ENCODE measurements around the gene BTAF1.
"Not testable (repeated sequence)": the region's sequence is repeated elsewhere in the genome, so short reads cannot be mapped to it uniquely, and the experiment has no call there.

BTAF1 gene

DNA sequence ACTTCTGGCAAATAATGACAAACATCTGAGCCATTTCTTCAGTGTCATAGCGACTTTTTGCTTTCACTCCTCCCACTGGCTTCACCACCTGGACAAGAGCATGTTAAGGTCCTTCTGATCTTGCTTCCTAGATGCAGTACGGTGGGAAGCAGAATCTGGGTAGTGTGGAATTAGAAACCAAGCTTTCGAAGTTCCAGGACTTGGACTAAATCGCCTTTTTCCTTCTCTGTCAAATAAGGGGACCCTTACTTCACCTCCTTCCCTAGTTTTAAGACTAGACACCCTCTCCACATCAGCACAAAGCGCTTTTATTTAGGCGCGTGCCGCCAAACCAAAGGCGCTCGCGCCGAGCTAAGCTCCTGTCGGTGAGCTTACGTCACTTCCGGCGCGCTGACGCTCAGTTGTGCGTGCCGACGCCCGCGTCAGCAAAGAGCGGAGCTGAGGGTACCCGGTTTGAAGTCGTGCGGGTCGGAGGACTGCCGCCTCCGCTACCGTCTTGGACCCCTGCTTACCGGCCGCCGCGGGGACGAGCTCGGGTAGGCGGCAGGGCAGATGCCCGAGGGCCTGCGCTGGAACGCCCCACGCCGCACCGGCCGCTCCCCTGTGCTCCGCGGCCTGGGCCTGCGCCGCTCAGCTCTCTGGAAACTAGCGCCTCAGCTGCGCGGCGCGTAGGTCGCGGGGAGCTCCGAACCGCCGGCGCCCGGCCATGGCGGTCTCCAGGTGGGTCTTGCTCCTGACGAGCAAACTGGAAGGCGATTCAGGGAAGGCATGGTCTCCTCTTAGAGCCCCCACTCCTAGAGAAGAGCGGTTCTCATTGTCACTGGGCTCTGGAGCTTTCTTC, at the start of gene BTAF1:
BTAF1 (plus strand) TSS at position 400 of the 841 bp plus-strand sequence; CDS start at position 707, 307 bp downstream.
- peak within 1 kb of the TSS; percentile 96 for H3K27ac Mint-ChIP-seq
- peaks cover 52% of the 10 kb centered on the region for H3K4me1 Mint-ChIP-seq (ENCODE audit: low read depth)
- peaks cover 8% of the 10 kb centered on the region for H3K36me3 Mint-ChIP-seq
- no peaks in the 10 kb centered on the region for H3K9me3 Mint-ChIP-seq (ENCODE audit: low read depth)
- peak within 1 kb of the TSS; percentile 97 for H3K4me3 Mint-ChIP-seq
- H3K27me3 Mint-ChIP-seq, result peaks cover 1% of the 10 kb centered on the region

DNA sequence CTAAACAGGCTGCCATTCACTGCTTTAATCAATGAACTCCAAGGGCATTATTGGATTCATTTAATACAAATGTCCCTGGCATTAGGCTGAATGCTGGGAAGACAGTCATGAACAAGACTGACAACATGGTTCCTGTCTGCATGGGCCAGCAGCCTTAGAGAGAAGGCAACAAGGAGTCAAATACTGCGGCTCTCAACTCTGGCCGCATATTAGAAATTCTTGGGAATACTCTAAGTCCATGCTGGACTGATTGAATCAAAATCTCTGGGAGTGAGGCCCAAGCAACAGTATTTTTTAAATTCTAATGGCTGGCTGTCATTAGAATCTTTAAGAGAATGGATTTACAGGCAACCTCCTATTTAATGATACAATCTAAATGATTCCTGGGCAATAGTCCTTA, 48.4 kb upstream of the BTAF1 start:
- Mint-ChIP-seq H3K9me3 (ENCODE audit: low read depth) (no peaks in the 10 kb centered on the region), H3K27ac (no peak overlapping the region), H3K4me1 (ENCODE audit: low read depth) (no peaks in the 10 kb centered on the region), H3K36me3 (no peaks in the 10 kb centered on the region), H3K4me3 (no peak overlapping the region), H3K27me3 (no peaks in the 10 kb centered on the region)

DNA sequence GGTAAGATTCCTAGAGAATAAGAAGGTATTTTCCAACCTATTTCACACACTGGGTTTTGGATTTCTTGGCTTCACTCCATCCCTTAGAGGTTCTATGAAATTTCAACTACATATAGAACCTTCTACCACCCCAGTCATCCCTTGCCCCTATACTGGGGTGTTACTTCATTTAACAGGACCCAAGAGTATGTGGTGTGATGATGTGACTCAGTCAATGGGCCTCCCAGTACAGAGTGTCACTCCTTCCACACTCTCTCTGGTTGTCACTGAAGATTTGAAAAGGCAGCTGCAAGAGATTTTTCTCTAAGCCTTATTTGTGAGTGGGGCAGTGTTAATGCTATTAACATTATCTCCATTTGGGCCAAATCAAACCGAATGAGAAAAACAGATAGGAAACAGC, 47.8 kb upstream of the BTAF1 start:
- Mint-ChIP-seq H3K27ac (no peak overlapping the region), H3K27me3 (no peaks in the 10 kb centered on the region), H3K36me3 (peaks cover under 1% of the 10 kb centered on the region), H3K4me1 (ENCODE audit: low read depth) (no peaks in the 10 kb centered on the region), H3K4me3 (no peak overlapping the region), H3K9me3 (ENCODE audit: low read depth) (peaks cover under 1% of the 10 kb centered on the region)

GRCh38 chr10:91879515-91880170, 43.9 kb upstream of the BTAF1 start:
- Mint-ChIP-seq H3K27me3 (no peaks in the 10 kb centered on the region), H3K27ac (no peak overlapping the region), H3K4me1 (ENCODE audit: low read depth) (no peaks in the 10 kb centered on the region), H3K36me3 (peaks cover 3% of the 10 kb centered on the region), H3K4me3 (no peak overlapping the region), H3K9me3 (ENCODE audit: low read depth) (peaks cover 6% of the 10 kb centered on the region)

DNA sequence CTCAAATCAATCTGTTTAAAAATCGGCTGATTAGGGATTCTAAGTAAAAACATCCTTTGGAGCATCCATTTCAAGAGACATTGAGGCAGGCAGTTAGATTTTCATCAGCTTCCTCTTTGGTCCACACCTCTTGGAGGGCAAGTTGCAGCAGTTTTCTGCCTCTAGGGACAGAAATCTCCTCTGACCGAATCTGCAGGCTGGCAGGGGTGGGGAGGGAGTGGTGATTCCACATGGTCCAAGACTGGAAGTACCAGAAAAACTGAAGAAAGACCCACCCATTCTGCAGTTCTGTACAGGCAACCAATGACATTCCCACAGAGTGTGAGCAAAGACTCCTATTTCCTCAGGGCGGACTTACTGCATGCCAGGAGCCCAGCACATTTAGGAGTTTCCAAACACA, 43.3 kb upstream of the BTAF1 start:
- Mint-ChIP-seq H3K36me3 (peaks cover 3% of the 10 kb centered on the region), H3K27ac (no peak overlapping the region), H3K4me1 (ENCODE audit: low read depth) (no peaks in the 10 kb centered on the region), H3K9me3 (ENCODE audit: low read depth) (peaks cover 6% of the 10 kb centered on the region), H3K27me3 (no peaks in the 10 kb centered on the region), H3K4me3 (no peak overlapping the region)

DNA sequence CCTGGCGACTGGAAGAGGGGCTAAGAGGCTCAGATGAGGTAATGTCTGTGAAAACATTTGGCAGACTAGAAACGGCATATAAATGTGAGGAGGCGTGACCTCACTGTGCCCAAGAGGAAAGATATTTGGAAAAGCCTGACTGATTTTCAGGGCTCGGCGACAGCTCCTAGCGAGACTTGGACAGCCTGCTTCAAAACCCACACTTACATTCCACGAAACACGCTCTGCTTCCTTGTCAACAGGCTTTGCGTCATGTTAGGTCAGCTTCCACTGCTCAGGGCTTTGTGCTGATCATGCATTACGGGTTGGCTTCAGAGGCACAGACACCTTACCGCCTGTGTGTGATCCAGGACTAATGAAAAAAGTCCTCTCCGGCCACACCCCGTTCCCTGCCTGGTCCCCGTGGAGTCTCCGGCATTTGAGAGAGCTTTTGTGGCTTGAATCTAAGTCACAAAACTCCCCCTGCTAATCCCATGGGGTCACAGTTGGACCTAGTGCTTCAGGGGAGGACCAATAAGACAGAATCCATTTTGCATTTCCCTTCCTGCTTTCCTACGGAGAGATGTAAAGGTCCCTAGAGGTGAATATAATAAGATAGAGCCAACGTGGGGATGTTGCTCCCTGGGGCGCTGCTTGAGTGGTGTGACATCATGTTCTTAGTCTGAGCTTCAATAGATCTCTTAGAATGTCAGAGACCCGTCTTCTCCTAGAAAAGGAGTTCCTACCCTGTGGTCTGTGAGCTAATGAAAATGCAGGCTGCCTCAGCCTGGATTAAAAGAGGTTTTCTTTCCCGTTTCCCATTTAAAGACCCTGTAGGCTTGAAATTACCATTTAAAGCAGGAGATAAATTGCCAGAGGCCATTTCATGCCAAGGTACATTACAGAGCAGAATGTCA, 39.8 kb upstream of the BTAF1 start:
- peaks cover 3% of the 10 kb centered on the region for H3K36me3 Mint-ChIP-seq
- no peaks in the 10 kb centered on the region for H3K27me3 Mint-ChIP-seq
- no peak overlapping the region for H3K27ac Mint-ChIP-seq
- H3K9me3 Mint-ChIP-seq (ENCODE audit: low read depth), result peaks cover 6% of the 10 kb centered on the region
- no peak overlapping the region for H3K4me3 Mint-ChIP-seq
- peaks cover 9% of the 10 kb centered on the region for H3K4me1 Mint-ChIP-seq (ENCODE audit: low read depth)

- Mint-ChIP-seq H3K36me3 (peaks cover 3% of the 10 kb centered on the region), H3K4me1 (ENCODE audit: low read depth) (peaks cover 11% of the 10 kb centered on the region), H3K9me3 (ENCODE audit: low read depth) (peaks cover 6% of the 10 kb centered on the region), H3K27ac (no peak overlapping the region), H3K4me3 (no peak overlapping the region), H3K27me3 (peaks cover 2% of the 10 kb centered on the region)
These were observed 39.0 kb upstream of the BTAF1 start for GRCh38 chr10:91884536-91884935.

GRCh38 chr10:91885362-91886079, 38.0 kb upstream of the BTAF1 start:
- peaks cover 3% of the 10 kb centered on the region for H3K36me3 Mint-ChIP-seq
- H3K27me3 Mint-ChIP-seq, result peaks cover 2% of the 10 kb centered on the region
- H3K4me3 Mint-ChIP-seq, result no peak overlapping the region
- H3K9me3 Mint-ChIP-seq (ENCODE audit: low read depth), result peaks cover 6% of the 10 kb centered on the region
- peaks cover 11% of the 10 kb centered on the region for H3K4me1 Mint-ChIP-seq (ENCODE audit: low read depth)
- no peak overlapping the region for H3K27ac Mint-ChIP-seq

- Mint-ChIP-seq H3K4me3 (peak overlapping the region; percentile 92), H3K9me3 (ENCODE audit: low read depth) (no peaks in the 10 kb centered on the region), H3K27me3 (peaks cover 4% of the 10 kb centered on the region), H3K4me1 (ENCODE audit: low read depth) (peaks cover 11% of the 10 kb centered on the region), H3K36me3 (no peaks in the 10 kb centered on the region), H3K27ac (no peak overlapping the region)
These were observed 36.7 kb upstream of the BTAF1 start for GRCh38 chr10:91886954-91887271.

GRCh38 chr10:91887272-91888076, 36.1 kb upstream of the BTAF1 start:
- peak overlapping the region; percentile 83 for H3K27ac Mint-ChIP-seq
- H3K36me3 Mint-ChIP-seq, result no peaks in the 10 kb centered on the region
- H3K4me1 Mint-ChIP-seq (ENCODE audit: low read depth), result peaks cover 11% of the 10 kb centered on the region
- peak overlapping the region; percentile 92 for H3K4me3 Mint-ChIP-seq
- H3K9me3 Mint-ChIP-seq (ENCODE audit: low read depth), result no peaks in the 10 kb centered on the region
- H3K27me3 Mint-ChIP-seq, result peaks cover 4% of the 10 kb centered on the region

DNA sequence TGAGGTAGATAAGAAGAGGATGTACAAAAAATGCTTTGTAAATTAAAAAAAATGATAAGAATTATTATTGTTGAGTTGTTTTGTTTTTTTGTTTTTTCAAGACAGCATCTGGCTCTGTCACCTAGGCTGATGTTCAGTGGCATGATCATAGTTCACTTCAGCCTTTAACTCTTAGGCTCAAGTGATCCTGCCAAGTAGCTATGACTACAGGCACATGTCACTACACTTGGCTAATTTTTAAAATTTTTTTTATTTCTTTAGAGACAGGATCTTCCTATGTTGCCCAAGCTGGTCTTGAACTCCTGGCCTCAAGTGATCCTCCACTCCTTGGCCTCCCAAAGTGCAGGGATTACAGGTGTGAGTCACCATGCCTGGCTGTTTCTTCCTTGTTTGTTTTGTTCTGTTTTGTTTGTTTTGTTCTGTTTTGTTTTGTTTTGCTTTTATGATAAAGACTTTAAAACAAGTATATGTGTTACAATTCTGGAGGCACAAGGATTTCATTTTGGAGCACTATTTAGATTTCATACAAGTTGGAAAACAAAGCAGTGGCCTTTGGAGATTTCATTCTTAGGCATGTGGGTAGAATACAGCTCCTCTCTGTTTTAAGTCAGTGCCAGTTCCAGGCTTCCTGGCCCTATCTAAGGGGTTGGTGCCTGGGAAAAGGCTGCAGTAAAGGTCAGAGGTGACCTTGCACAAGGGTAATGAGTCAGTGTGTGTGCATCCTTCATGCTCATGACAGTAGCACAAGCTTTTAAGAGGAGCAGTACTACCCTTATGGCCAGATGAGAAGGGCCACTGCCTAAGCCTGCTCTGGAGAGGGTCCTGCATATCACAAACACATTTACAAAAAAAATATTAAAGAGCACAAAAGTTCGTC, 32.2 kb upstream of the BTAF1 start:
- Mint-ChIP-seq H3K4me1 (ENCODE audit: low read depth) (peaks cover 11% of the 10 kb centered on the region), H3K36me3 (no peaks in the 10 kb centered on the region), H3K4me3 (no peak overlapping the region), H3K27me3 (peaks cover 9% of the 10 kb centered on the region), H3K9me3 (ENCODE audit: low read depth) (no peaks in the 10 kb centered on the region), H3K27ac (no peak overlapping the region)

DNA sequence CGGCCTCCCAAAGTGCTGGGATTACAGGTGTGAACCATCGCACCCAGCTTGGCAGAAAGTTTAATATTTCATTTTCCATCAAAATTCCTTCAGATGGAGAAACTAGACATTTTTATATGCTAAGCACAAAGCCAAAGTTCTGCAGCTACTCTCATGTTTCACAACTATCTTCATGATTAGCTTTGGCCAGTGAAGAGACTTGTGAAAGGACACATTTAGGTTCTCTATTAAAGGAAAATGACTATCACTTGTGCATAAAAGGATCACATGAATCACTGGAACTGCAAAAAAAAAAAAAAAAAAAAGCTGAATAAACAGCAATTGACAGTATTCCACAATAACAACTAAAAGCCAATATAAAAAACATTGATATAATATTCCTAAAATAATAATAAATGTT, 30.5 kb upstream of the BTAF1 start:
- Mint-ChIP-seq H3K27me3 (peaks cover 13% of the 10 kb centered on the region), H3K27ac (no peak overlapping the region), H3K36me3 (no peaks in the 10 kb centered on the region), H3K4me3 (no peak overlapping the region), H3K9me3 (ENCODE audit: low read depth) (no peaks in the 10 kb centered on the region), H3K4me1 (ENCODE audit: low read depth) (peaks cover 3% of the 10 kb centered on the region)

GRCh38 chr10:91894261-91894685, 29.3 kb upstream of the BTAF1 start:
- H3K36me3 Mint-ChIP-seq; H3K4me3 Mint-ChIP-seq; H3K4me1 Mint-ChIP-seq (ENCODE audit: low read depth); H3K9me3 Mint-ChIP-seq (ENCODE audit: low read depth); H3K27ac Mint-ChIP-seq: not testable (repeated sequence)
- peaks cover 13% of the 10 kb centered on the region for H3K27me3 Mint-ChIP-seq

Measured in activated naive CD8-positive, alpha-beta T cell (primary cell).